Fibroblast of lung (primary cell): Measurements from ENCODE around the gene CDC14B. TPM values are rescaled to one million over a fixed set of nuclear protein-coding genes. Genes with fewer than 3 reads are reported as not detected.
A peak's percentile ranks its signal among the peaks of the same experiment; 100 is the strongest.

ENCODE experiments used
- DNase-seq, 2 donors: peaks; one replicate each; pipeline versions ENCODE4 v3.0.0 to v3.0.0-alpha.2; 2010; ENCODE audit warnings: low read depth in 2 of 2
- H2AFZ ChIP-seq: 2 replicates; pipeline ENCODE4 v1.5.1; 2012; ENCODE audit warnings: low read length, control low read depth, inconsistent platforms
- H3K27ac ChIP-seq: 2 replicates; pipeline ENCODE4 v1.5.1; 2011; ENCODE audit warnings: low read length, control low read depth; ENCODE audit not compliant: insufficient read depth
- H3K27me3 ChIP-seq: 2 replicates; pipeline ENCODE4 v1.5.1; 2011; ENCODE audit warnings: mild to moderate bottlenecking, low read length; ENCODE audit not compliant: control insufficient read depth, insufficient read depth
- H3K36me3 ChIP-seq: 2 replicates; pipeline ENCODE4 v1.5.1; 2011; ENCODE audit warnings: low read length; ENCODE audit not compliant: control insufficient read depth, insufficient read depth
- H3K4me1 ChIP-seq: 2 replicates; pipeline ENCODE4 v1.5.1; 2011; ENCODE audit warnings: low read length; ENCODE audit not compliant: control insufficient read depth, insufficient read depth; ENCODE audit errors: extremely low read depth
- H3K4me2 ChIP-seq: 2 replicates; pipeline ENCODE4 v1.5.1; 2011; ENCODE audit warnings: low read length, control low read depth; ENCODE audit not compliant: insufficient read depth; ENCODE audit errors: extremely low read depth
- H3K4me3 ChIP-seq, 4 experiments: fragments of 200-600 bp in 1 of 4; sonication (generic) in 1 of 4; replicated peaks in 1 of 4; 2 replicates each; pipeline ENCODE4 v1.5.1; 2011 to 2016; ENCODE audit warnings: low read length in 4 of 4, low read depth in 3 of 4, mild to moderate bottlenecking in 3 of 4, control low read depth in 2 of 4, inconsistent platforms in 1 of 4, mixed read lengths in 1 of 4; ENCODE audit not compliant: insufficient read depth in 1 of 4; ENCODE audit errors: control extremely low read depth in 1 of 4
- H3K79me2 ChIP-seq: 2 replicates; pipeline ENCODE4 v1.5.1; 2012; ENCODE audit warnings: mild to moderate bottlenecking, low read length, inconsistent platforms; ENCODE audit not compliant: control insufficient read depth, insufficient read depth
- H3K9ac ChIP-seq: 2 replicates; pipeline ENCODE4 v1.5.1; 2011; ENCODE audit warnings: mild to moderate bottlenecking, low read length, control low read depth; ENCODE audit not compliant: insufficient read depth
- H3K9me3 ChIP-seq: 2 replicates; pipeline ENCODE4 v1.5.1; 2012; ENCODE audit warnings: low read depth, low read length; ENCODE audit not compliant: control insufficient read depth, insufficient read depth
- H4K20me1 ChIP-seq: 2 replicates; pipeline ENCODE4 v1.5.1; 2011; ENCODE audit warnings: low read length; ENCODE audit not compliant: control insufficient read depth, insufficient read depth; ENCODE audit errors: extremely low read depth
- EZH2 ChIP-seq: IDR thresholded peaks from 2 replicates; pipeline ENCODE4 v1.5.1; 2012; ENCODE audit warnings: low read length, control low read depth, mild to moderate bottlenecking; ENCODE audit errors: missing control alignments
- polyA plus RNA-seq, 2 donors: library from polyadenylated mRNA; depleted of rRNA in 1 of 2; stranded (reverse) in 1 of 2; unstranded in 1 of 2; fragments of >200 nt; gene quantifications; 2 replicates each; pipeline ENCODE4 v1.2.1, GENCODE V29; 2011 to 2012; ENCODE audit warnings: missing spikeins in 1 of 2
- total RNA-seq: library from RNA; depleted of rRNA; stranded (reverse); fragments of >200 nt; gene quantifications from 2 replicates; pipeline ENCODE4 v1.2.1, GENCODE V29; 2014
- TF ChIP-seq, protein P1 (sequence below), 2 donors: IDR thresholded peaks in 1 of 2; conservative IDR thresholded peaks in 1 of 2; 1 replicate in 1 of 2; 2 replicates in 1 of 2; pipeline ENCODE4 v1.5.1; 2011 to 2012; ENCODE audit warnings: low read length in 2 of 2, control low read depth in 1 of 2, inconsistent platforms in 1 of 2, low read depth in 1 of 2, mild to moderate bottlenecking in 1 of 2

The CDC14B gene
- total and polyA plus RNA-seq, 2 donors (not counting 1 experiment from before 2014, with no cell fraction given), result 38.0 to 68.5 TPM

DNA sequence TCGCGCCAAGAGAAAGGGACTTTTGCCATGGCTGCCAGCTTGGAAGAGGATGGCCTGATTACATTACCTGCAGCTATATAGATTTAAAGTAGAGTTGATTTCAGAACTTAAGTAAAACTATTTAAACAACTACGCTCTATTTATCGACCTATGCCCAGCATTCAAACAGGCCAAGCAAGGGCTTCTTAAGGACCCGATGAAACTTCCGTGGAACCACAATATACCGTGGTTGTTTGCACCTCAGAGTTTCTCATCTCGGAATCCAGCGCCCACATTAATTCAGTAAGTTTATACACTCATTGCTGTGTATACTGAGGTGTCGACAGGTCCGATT, 505 bp upstream of the CDC14B start:
- peak overlapping the region; percentile 48 for H3K4me2 ChIP-seq
- peaks cover 13% of the 10 kb centered on the region for H3K79me2 ChIP-seq
- no peak overlapping the region for H3K9ac ChIP-seq
- H3K9me3 ChIP-seq, result no peaks in the 10 kb centered on the region
- no peak overlapping the region for H2AFZ ChIP-seq
- H3K4me1 ChIP-seq, result no peaks in the 10 kb centered on the region
- no peaks in the 10 kb centered on the region for H4K20me1 ChIP-seq
- TF ChIP-seq EZH2, result no peak
- TF ChIP-seq, protein P1, sequence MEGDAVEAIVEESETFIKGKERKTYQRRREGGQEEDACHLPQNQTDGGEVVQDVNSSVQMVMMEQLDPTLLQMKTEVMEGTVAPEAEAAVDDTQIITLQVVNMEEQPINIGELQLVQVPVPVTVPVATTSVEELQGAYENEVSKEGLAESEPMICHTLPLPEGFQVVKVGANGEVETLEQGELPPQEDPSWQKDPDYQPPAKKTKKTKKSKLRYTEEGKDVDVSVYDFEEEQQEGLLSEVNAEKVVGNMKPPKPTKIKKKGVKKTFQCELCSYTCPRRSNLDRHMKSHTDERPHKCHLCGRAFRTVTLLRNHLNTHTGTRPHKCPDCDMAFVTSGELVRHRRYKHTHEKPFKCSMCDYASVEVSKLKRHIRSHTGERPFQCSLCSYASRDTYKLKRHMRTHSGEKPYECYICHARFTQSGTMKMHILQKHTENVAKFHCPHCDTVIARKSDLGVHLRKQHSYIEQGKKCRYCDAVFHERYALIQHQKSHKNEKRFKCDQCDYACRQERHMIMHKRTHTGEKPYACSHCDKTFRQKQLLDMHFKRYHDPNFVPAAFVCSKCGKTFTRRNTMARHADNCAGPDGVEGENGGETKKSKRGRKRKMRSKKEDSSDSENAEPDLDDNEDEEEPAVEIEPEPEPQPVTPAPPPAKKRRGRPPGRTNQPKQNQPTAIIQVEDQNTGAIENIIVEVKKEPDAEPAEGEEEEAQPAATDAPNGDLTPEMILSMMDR (conservative IDR thresholded peaks at IDR 0.05 in 1 of 2, IDR thresholded peaks at IDR 0.05 in 1 of 2; ENCODE audit: low read depth in 1 of 2, low read length in 2 of 2), result no peak
- peak overlapping the region in 3 of 4 experiments; percentile 42 to 61 (median 50) for H3K4me3 ChIP-seq
- H3K36me3 ChIP-seq, result no peaks in the 10 kb centered on the region
- peak overlapping the region; percentile 66 for H3K27ac ChIP-seq
- no peak for DNase-seq
- H3K27me3 ChIP-seq, result no peaks in the 10 kb centered on the region

DNA sequence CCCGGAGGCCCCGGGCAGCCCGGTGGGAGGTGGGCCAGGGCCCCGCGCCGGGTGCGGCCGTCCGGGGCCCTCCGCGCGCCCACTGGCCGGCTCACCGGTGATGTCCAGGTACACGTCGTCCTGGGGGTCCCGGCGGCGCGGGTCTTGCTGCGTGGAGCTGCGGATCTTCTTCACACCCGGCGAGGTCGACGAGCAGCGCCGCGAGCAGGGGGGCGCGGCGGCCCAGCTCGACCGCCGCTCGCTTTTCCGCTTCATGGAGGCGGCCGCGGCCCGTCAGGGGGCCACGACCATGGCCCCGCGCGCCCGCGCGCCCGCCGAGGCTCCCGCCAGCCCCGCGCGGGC, 548 bp downstream of the CDC14B start:
- peak overlapping the region; percentile 72 for H3K4me2 ChIP-seq
- peak overlapping the region; percentile 72 for H3K9ac ChIP-seq
- TF ChIP-seq EZH2, result no peak
- TF ChIP-seq, protein P1 (conservative IDR thresholded peaks at IDR 0.05 in 1 of 2, IDR thresholded peaks at IDR 0.05 in 1 of 2; ENCODE audit: low read depth in 1 of 2, low read length in 2 of 2), result no peak
- peaks cover 15% of the 10 kb centered on the region for H3K79me2 ChIP-seq
- H3K36me3 ChIP-seq, result no peaks in the 10 kb centered on the region
- H3K9me3 ChIP-seq, result no peaks in the 10 kb centered on the region
- H4K20me1 ChIP-seq, result no peaks in the 10 kb centered on the region
- no peak for DNase-seq
- peak overlapping the region; percentile 33 for H3K27ac ChIP-seq
- peak overlapping the region; percentile 10 to 80 (median 41) for H3K4me3 ChIP-seq
- no peaks in the 10 kb centered on the region for H3K4me1 ChIP-seq
- H2AFZ ChIP-seq, result no peak overlapping the region
- H3K27me3 ChIP-seq, result no peaks in the 10 kb centered on the region

DNA sequence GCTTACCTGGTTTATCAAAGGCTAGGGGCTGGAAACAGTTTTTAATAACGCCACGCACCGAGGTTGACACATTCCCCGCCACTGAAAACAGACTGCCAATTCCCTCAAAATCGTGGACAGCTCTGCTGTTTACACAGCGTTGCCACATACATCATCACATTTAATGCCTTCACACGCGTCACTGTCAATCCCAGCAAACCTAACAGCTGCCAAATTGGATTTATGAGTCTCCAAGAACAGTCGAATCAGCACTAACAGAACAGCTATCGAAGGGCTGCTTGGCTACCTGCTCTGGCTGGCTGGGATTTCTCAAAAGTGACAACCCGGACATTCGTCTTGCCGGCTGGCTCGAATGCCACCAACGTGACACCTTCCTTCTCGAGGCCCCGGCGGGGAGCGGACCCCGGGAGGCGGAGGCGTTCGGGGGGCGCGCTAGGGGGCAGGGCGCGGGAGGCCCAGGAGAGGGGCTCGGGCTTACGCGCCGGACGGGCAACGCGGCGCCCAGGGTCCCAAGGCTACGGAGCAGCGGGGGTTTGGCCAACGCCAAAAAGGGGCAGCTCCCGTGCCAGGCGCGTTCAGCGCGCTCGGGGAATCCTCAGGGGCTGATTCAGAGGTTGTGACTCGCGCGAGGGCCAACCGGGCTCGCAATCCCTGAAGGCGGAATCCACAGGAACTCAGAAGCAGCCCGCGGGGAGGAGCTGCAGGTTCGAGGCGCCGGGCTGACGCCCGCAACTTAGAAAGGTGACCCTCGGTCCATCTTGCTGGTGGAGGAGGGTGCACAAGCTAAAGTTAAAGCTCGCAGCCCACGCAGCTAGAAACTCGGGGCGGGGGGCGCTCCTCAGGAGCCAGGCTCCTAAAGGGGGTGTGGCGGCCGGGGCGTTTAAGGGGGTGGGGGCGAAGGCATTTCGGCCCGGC, 1.2 kb downstream of the CDC14B start:
- no peaks in the 10 kb centered on the region for H4K20me1 ChIP-seq
- no peaks in the 10 kb centered on the region for H3K27me3 ChIP-seq
- H3K36me3 ChIP-seq, result no peaks in the 10 kb centered on the region
- peak overlapping the region; percentile 33 for H3K27ac ChIP-seq
- peaks cover 19% of the 10 kb centered on the region for H3K79me2 ChIP-seq
- no peak overlapping the region for H2AFZ ChIP-seq
- peak overlapping the region; percentile 10 to 80 (median 62) for H3K4me3 ChIP-seq
- H3K4me1 ChIP-seq, result no peaks in the 10 kb centered on the region
- peak overlapping the region; percentile 72 for H3K9ac ChIP-seq
- no peak for TF ChIP-seq EZH2
- TF ChIP-seq, protein P1 (conservative IDR thresholded peaks at IDR 0.05 in 1 of 2, IDR thresholded peaks at IDR 0.05 in 1 of 2; ENCODE audit: low read depth in 1 of 2, low read length in 2 of 2), result no peak
- H3K9me3 ChIP-seq, result no peaks in the 10 kb centered on the region
- H3K4me2 ChIP-seq, result peak overlapping the region; percentile 72
- peak; percentile 43 to 51 for DNase-seq
